ENCODE data around the gene RXRA. TPM values are rescaled to one million over a fixed set of nuclear protein-coding genes. Genes with fewer than 3 reads are reported as not detected.

RXRA gene
- polyA plus RNA-seq, 1 of the 3 experiments (the other 2 are of a cell fraction): 7.6 TPM

DNA sequence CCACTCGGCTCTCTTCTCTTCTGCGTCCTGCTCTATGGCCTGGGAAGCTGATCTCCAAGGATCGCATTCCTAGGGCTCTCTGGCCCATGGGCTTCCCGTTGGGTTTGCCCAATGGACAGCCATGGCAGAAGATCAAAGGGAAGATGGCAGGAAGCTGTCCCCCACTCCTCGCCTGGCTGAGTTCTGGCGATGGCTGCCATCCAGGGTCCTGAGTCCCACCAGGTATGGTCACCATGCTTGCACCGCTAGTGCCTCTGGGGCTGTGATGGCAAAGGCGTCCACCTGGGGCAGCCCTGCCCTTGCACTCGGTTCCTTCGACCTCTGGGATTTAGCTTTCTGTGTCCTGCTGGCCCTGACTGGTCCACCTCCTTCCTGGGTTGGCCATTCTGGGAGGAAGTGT lies 156.0 kb downstream of the RXRA start (continued):
- TF ChIP-seq, protein P1, sequence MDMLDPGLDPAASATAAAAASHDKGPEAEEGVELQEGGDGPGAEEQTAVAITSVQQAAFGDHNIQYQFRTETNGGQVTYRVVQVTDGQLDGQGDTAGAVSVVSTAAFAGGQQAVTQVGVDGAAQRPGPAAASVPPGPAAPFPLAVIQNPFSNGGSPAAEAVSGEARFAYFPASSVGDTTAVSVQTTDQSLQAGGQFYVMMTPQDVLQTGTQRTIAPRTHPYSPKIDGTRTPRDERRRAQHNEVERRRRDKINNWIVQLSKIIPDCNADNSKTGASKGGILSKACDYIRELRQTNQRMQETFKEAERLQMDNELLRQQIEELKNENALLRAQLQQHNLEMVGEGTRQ (IDR thresholded peaks at IDR 0.05; ENCODE audit: borderline replicate concordance, low read depth, low read length): no peak
- TF ChIP-seq GATA2 (CRISPR knock-in tag; IDR thresholded peaks at IDR 0.05): no peak
- no peak for TF ChIP-seq TEAD4 (IDR thresholded peaks at IDR 0.05; ENCODE audit: borderline replicate concordance, insufficient read depth)
- no peak for TF ChIP-seq MEF2A (IDR thresholded peaks at IDR 0.05; ENCODE audit: borderline replicate concordance, low read depth)
- no peak for TF ChIP-seq NRF1 (IDR thresholded peaks at IDR 0.05; ENCODE audit: low read depth, low read length)
- TF ChIP-seq, protein P2, sequence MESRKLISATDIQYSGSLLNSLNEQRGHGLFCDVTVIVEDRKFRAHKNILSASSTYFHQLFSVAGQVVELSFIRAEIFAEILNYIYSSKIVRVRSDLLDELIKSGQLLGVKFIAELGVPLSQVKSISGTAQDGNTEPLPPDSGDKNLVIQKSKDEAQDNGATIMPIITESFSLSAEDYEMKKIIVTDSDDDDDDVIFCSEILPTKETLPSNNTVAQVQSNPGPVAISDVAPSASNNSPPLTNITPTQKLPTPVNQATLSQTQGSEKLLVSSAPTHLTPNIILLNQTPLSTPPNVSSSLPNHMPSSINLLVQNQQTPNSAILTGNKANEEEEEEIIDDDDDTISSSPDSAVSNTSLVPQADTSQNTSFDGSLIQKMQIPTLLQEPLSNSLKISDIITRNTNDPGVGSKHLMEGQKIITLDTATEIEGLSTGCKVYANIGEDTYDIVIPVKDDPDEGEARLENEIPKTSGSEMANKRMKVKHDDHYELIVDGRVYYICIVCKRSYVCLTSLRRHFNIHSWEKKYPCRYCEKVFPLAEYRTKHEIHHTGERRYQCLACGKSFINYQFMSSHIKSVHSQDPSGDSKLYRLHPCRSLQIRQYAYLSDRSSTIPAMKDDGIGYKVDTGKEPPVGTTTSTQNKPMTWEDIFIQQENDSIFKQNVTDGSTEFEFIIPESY (IDR thresholded peaks at IDR 0.05; ENCODE audit: borderline replicate concordance, low read depth): no peak
- TF ChIP-seq MAX (IDR thresholded peaks at IDR 0.05; ENCODE audit: low read depth): no peak
- TF ChIP-seq ELF1 (IDR thresholded peaks at IDR 0.05): no peak
- TF ChIP-seq CTCF (IDR thresholded peaks at IDR 0.05): no peak

DNA sequence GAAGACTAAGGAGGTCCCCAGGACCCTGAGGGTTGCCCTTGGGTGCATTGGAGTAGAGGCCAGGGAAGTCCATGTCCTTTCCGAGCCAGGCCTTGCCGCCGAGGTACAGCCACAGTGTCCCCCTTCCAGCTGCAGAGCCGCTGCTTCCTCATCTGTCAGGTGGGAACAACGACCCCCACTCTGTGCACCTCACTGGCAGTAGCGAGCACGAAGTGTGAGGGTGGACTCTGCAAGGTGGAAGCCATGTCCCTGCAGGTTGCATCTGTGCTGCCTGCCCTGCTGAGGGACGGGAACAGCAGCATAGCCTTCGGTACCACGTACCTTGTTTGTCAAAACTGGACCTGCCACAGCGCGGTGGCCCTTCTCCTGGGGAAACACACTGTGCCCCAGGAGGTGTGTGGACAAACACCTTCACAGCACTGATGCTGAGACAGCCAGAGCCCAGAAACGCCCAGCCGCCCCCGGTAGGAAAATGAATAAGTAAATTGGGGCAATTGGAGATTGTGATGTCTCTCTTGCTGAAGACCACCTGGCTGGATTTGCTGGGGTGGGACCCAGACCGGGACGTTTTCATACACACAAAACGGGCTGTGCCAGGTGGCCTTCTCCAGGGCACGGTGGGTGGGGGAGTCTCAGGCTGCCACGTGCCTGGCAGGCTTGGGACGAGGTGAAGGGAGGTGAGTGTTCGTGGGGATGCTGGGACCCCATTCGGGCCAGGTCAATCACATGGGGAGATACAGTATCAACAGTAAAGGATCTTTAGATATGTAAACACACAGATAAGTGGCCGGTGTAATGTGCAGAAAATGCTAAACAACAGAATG lies 157.3 kb downstream of the RXRA start:
- DNase-seq: no peak
- H3K4me2 ChIP-seq: no peak overlapping the region

More for the DNA sequence above, 157.3 kb downstream of the RXRA start:
- Histone ChIP-seq H3K4me3 (ENCODE audit: low read depth in 2 of 2, low read length in 1 of 2) (no peak overlapping the region), H3F3A (replicated peaks; ENCODE audit: insufficient read depth) (no peaks in the 10 kb centered on the region), H3K27me3 (ENCODE audit: insufficient read depth) (no peaks in the 10 kb centered on the region), H3K27ac (ENCODE audit: low read depth in 2 of 2, low read length in 1 of 2) (no peak overlapping the region), H3K9me3 (no peaks in the 10 kb centered on the region), H3K4me1 (ENCODE audit: control insufficient read depth in 1 of 2, insufficient read depth in 2 of 2, low read depth in 1 of 2, low read length in 1 of 2) (peaks cover 0 to 2% of the 10 kb centered on the region in 2 experiments; a peak in 1 of 4 replicates), H4K20me1 (ENCODE audit: insufficient read depth) (no peaks in the 10 kb centered on the region), H2AFZ (ENCODE audit: low read depth) (no peak overlapping the region), H3K9ac (no peak overlapping the region), H3K9me2 (no peaks in the 10 kb centered on the region), H3K36me3 (replicated peaks in 1 of 2; ENCODE audit: control insufficient read depth in 1 of 2, insufficient read depth in 2 of 2, low read length in 1 of 2) (no peaks in the 10 kb centered on the region), H3K79me2 (ENCODE audit: insufficient read depth) (no peaks in the 10 kb centered on the region)
- WGBS (ENCODE audit: low lambda C conversion rate): 79% methylated on average over 22 of the region's 24 CpGs
- ChIA-PET CTCF (no interaction called here), POLR2A (no interaction called here)
- no peak for TF ChIP-seq NRF1 (IDR thresholded peaks at IDR 0.05; ENCODE audit: low read depth, low read length)
- TF ChIP-seq, protein P2 (IDR thresholded peaks at IDR 0.05; ENCODE audit: borderline replicate concordance, low read depth): no peak
- no peak for TF ChIP-seq TAF1 (IDR thresholded peaks at IDR 0.05; ENCODE audit: borderline replicate concordance, low read depth, low read length)
- no peak for TF ChIP-seq PBX3 (IDR thresholded peaks at IDR 0.05)
- TF ChIP-seq EZH2phosphoT487 (IDR thresholded peaks at IDR 0.05; ENCODE audit: borderline replicate concordance, low read depth): no peak
- no peak for TF ChIP-seq JUND (IDR thresholded peaks at IDR 0.05)
- TF ChIP-seq, protein P3, sequence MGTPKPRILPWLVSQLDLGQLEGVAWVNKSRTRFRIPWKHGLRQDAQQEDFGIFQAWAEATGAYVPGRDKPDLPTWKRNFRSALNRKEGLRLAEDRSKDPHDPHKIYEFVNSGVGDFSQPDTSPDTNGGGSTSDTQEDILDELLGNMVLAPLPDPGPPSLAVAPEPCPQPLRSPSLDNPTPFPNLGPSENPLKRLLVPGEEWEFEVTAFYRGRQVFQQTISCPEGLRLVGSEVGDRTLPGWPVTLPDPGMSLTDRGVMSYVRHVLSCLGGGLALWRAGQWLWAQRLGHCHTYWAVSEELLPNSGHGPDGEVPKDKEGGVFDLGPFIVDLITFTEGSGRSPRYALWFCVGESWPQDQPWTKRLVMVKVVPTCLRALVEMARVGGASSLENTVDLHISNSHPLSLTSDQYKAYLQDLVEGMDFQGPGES (IDR thresholded peaks at IDR 0.05; ENCODE audit: low read depth, low read length): no peak
- TF ChIP-seq GABPA (IDR thresholded peaks at IDR 0.05; ENCODE audit: low read depth): no peak
